ENCODE results near the gene PRSS38.

The PRSS38 gene

GRCh38 chr1:227777156-227777555 lies 38.3 kb upstream of the PRSS38 start:
- Histone ChIP-seq H3K4me3 (IDR thresholded peaks at IDR 0.05; ENCODE audit: insufficient read depth, low read depth, low read length) (no peak overlapping the region), H4K20me1 (ENCODE audit: insufficient read depth) (no peaks in the 10 kb centered on the region), H3K79me2 (ENCODE audit: insufficient read depth, low read depth) (no peaks in the 10 kb centered on the region), H3K4me2 (no peak overlapping the region), H3K27ac (no peak overlapping the region), H3K4me1 (ENCODE audit: low read depth, poor library complexity, severe bottlenecking) (no peaks in the 10 kb centered on the region), H3K36me3 (ENCODE audit: insufficient read depth) (0 out of 2 replicates have a peak, but pooled peaks cover 3% of the 10 kb centered on the region), H2AFZ (ENCODE audit: low read depth) (no peak overlapping the region), H3K9ac (no peak overlapping the region), H3K27me3 (ENCODE audit: insufficient read depth, low read depth) (no peaks in the 10 kb centered on the region)
- no peak for TF ChIP-seq CTCF (conservative IDR thresholded peaks at IDR 0.05; ENCODE audit: low read depth, low read length)

GRCh38 chr1:227777646-227778045 lies 37.8 kb upstream of the PRSS38 start:
- Histone ChIP-seq H3K36me3 (ENCODE audit: insufficient read depth) (0 out of 2 replicates have a peak, but pooled peaks cover 3% of the 10 kb centered on the region), H3K4me2 (no peak overlapping the region), H3K9ac (no peak overlapping the region), H3K4me3 (IDR thresholded peaks at IDR 0.05; ENCODE audit: insufficient read depth, low read depth, low read length) (no peak overlapping the region), H3K4me1 (ENCODE audit: low read depth, poor library complexity, severe bottlenecking) (no peaks in the 10 kb centered on the region), H3K27ac (no peak overlapping the region), H3K79me2 (ENCODE audit: insufficient read depth, low read depth) (no peaks in the 10 kb centered on the region), H2AFZ (ENCODE audit: low read depth) (no peak overlapping the region), H4K20me1 (ENCODE audit: insufficient read depth) (no peaks in the 10 kb centered on the region), H3K27me3 (ENCODE audit: insufficient read depth, low read depth) (no peaks in the 10 kb centered on the region)
- no peak for TF ChIP-seq CTCF (conservative IDR thresholded peaks at IDR 0.05; ENCODE audit: low read depth, low read length)

GRCh38 chr1:227778401-227778947 lies 37.0 kb upstream of the PRSS38 start:
- no peaks in the 10 kb centered on the region for H3K79me2 ChIP-seq (ENCODE audit: insufficient read depth, low read depth)
- H3K4me3 ChIP-seq (IDR thresholded peaks at IDR 0.05; ENCODE audit: insufficient read depth, low read depth, low read length) = no peak overlapping the region
- H3K4me1 ChIP-seq (ENCODE audit: low read depth, poor library complexity, severe bottlenecking) = no peaks in the 10 kb centered on the region
- no peaks in the 10 kb centered on the region for H4K20me1 ChIP-seq (ENCODE audit: insufficient read depth)
- H3K27me3 ChIP-seq (ENCODE audit: insufficient read depth, low read depth) = no peaks in the 10 kb centered on the region
- H3K27ac ChIP-seq = no peak overlapping the region
- H3K36me3 ChIP-seq (ENCODE audit: insufficient read depth) = 0 out of 2 replicates have a peak, but pooled peaks cover 3% of the 10 kb centered on the region
- no peak overlapping the region for H3K4me2 ChIP-seq
- no peak for TF ChIP-seq CTCF (conservative IDR thresholded peaks at IDR 0.05; ENCODE audit: low read depth, low read length)
- no peak overlapping the region for H3K9ac ChIP-seq
- no peak overlapping the region for H2AFZ ChIP-seq (ENCODE audit: low read depth)

- Histone ChIP-seq H3K79me2 (ENCODE audit: insufficient read depth, low read depth) (no peaks in the 10 kb centered on the region), H3K4me2 (no peak overlapping the region), H3K27me3 (ENCODE audit: insufficient read depth, low read depth) (no peaks in the 10 kb centered on the region), H3K9ac (no peak overlapping the region), H3K36me3 (ENCODE audit: insufficient read depth) (0 out of 2 replicates have a peak, but pooled peaks cover 3% of the 10 kb centered on the region), H2AFZ (ENCODE audit: low read depth) (no peak overlapping the region), H4K20me1 (ENCODE audit: insufficient read depth) (no peaks in the 10 kb centered on the region), H3K4me1 (ENCODE audit: low read depth, poor library complexity, severe bottlenecking) (no peaks in the 10 kb centered on the region), H3K4me3 (IDR thresholded peaks at IDR 0.05; ENCODE audit: insufficient read depth, low read depth, low read length) (no peak overlapping the region), H3K27ac (no peak overlapping the region)
- TF ChIP-seq CTCF (conservative IDR thresholded peaks at IDR 0.05; ENCODE audit: low read depth, low read length) = no peak
Observed at GRCh38 chr1:227779021-227779441, 36.4 kb upstream of the PRSS38 start.

Data from KMS-11 (cell line).